Chondrocyte (in vitro differentiated cells): ENCODE measurements around the gene PRCD. TPM values are rescaled to one million over a fixed set of nuclear protein-coding genes. Genes with fewer than 3 reads are reported as not detected.
A peak's percentile ranks its signal among the peaks of the same experiment; 100 is the strongest.
"Not testable (repeated sequence)": the region's sequence is repeated elsewhere in the genome, so short reads cannot be mapped to it uniquely, and the experiment has no call there.

ENCODE experiments used
- DNase-seq: peaks from one replicate; pipeline ENCODE4 v3.0.0; 2021; ENCODE audit warnings: mixed read lengths, low spot score
- H3K27ac Mint-ChIP-seq: one replicate; pipeline ENCODE4 v1.8.0; 2021; ENCODE audit warnings: mild to moderate bottlenecking, moderate library complexity, mixed read lengths; ENCODE audit not compliant: unreplicated experiment
- H3K27me3 Mint-ChIP-seq: 2 replicates; pipeline ENCODE4 v1.8.0; 2021; ENCODE audit warnings: low read depth, mixed read lengths
- H3K36me3 Mint-ChIP-seq: 2 replicates; pipeline ENCODE4 v1.8.0; 2021; ENCODE audit warnings: low read depth, mixed read lengths
- H3K4me1 Mint-ChIP-seq: 2 replicates; pipeline ENCODE4 v1.8.0; 2021; ENCODE audit warnings: low read depth, mild to moderate bottlenecking, mixed read lengths
- H3K4me3 Mint-ChIP-seq: one replicate; pipeline ENCODE4 v1.8.0; 2021; ENCODE audit warnings: mild to moderate bottlenecking, moderate library complexity, mixed read lengths; ENCODE audit not compliant: unreplicated experiment
- H3K9me3 Mint-ChIP-seq: 2 replicates; pipeline ENCODE4 v1.8.0; 2021; ENCODE audit warnings: low read depth, mixed read lengths
- total RNA-seq: library from RNA; stranded (reverse); gene quantifications from 3 replicates; pipeline ENCODE4 v1.2.1, GENCODE V29; 2021
- TF ChIP-seq, protein P1 (sequence below): fragments of 200-600 bp; sonication (generic); IDR thresholded peaks from 2 replicates; pipeline ENCODE4 v1.5.0; 2021; ENCODE audit warnings: antibody characterized with exemption, mild to moderate bottlenecking, moderate library complexity

PRCD gene
- total RNA-seq, 1 donor from 2014 or later: 0.55 TPM

GRCh38 chr17:76513306-76513692 is 26.5 kb upstream of the PRCD start:
- peaks cover 12% of the 10 kb centered on the region for H3K4me1 Mint-ChIP-seq
- DNase-seq: no peak
- no peak overlapping the region for H3K4me3 Mint-ChIP-seq
- peaks cover 9% of the 10 kb centered on the region for H3K27me3 Mint-ChIP-seq
- H3K27ac Mint-ChIP-seq: no peak overlapping the region
- no peaks in the 10 kb centered on the region for H3K36me3 Mint-ChIP-seq
- TF ChIP-seq, protein P1, sequence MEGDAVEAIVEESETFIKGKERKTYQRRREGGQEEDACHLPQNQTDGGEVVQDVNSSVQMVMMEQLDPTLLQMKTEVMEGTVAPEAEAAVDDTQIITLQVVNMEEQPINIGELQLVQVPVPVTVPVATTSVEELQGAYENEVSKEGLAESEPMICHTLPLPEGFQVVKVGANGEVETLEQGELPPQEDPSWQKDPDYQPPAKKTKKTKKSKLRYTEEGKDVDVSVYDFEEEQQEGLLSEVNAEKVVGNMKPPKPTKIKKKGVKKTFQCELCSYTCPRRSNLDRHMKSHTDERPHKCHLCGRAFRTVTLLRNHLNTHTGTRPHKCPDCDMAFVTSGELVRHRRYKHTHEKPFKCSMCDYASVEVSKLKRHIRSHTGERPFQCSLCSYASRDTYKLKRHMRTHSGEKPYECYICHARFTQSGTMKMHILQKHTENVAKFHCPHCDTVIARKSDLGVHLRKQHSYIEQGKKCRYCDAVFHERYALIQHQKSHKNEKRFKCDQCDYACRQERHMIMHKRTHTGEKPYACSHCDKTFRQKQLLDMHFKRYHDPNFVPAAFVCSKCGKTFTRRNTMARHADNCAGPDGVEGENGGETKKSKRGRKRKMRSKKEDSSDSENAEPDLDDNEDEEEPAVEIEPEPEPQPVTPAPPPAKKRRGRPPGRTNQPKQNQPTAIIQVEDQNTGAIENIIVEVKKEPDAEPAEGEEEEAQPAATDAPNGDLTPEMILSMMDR: no peak
- no peaks in the 10 kb centered on the region for H3K9me3 Mint-ChIP-seq

- H3K4me3 Mint-ChIP-seq, DNase-seq, H3K27ac Mint-ChIP-seq, H3K27me3 Mint-ChIP-seq, H3K9me3 Mint-ChIP-seq, H3K36me3 Mint-ChIP-seq: not testable (repeated sequence)
- peaks cover 12% of the 10 kb centered on the region for H3K4me1 Mint-ChIP-seq
Measured at GRCh38 chr17:76514355-76514754, 25.5 kb upstream of the PRCD start.

DNA sequence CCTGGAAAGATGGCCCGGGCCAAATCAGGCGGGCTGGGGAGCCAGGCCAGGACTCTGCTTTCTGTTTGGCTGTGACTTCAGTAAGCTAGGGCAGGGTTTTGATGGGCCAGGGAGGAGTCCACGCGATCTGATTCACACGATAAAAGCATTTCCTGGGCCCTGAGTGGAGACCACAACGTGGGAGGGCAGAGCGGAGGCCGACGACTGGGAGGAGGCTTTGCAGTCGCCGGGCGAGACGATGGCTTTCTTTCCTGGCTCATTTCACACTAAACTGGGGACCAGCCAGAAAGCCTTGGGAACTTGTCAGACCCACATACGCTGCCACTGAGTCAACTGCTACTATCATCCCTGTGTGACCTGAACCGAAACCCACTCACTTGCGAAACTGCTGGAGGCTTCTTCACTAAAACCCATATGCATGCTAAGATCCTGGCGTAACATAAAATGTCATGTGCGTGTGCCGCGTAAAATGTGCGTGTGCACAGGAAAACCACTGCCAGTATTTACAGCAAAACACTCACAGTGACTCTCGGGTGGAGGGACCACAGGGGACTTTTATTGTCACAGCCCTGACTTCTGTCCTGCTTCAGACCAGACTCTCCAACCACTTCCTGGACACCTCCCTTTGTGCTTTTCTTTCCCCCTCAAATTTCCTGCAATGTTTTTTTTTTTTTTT is 24.4 kb upstream of the PRCD start:
- H3K27me3 Mint-ChIP-seq: peaks cover 9% of the 10 kb centered on the region
- peak overlapping the region; percentile 49 for H3K27ac Mint-ChIP-seq
- peaks cover 12% of the 10 kb centered on the region for H3K4me1 Mint-ChIP-seq
- TF ChIP-seq, protein P1: no peak
- no peaks in the 10 kb centered on the region for H3K9me3 Mint-ChIP-seq
- H3K4me3 Mint-ChIP-seq: no peak overlapping the region
- no peaks in the 10 kb centered on the region for H3K36me3 Mint-ChIP-seq
- no peak for DNase-seq

GRCh38 chr17:76517638-76518038 is 22.2 kb upstream of the PRCD start:
- Mint-ChIP-seq H3K36me3 (no peaks in the 10 kb centered on the region), H3K27me3 (peaks cover 11% of the 10 kb centered on the region), H3K27ac (no peak overlapping the region), H3K4me3 (no peak overlapping the region), H3K4me1 (peaks cover 7% of the 10 kb centered on the region), H3K9me3 (no peaks in the 10 kb centered on the region)
- DNase-seq: no peak
- TF ChIP-seq, protein P1: no peak

DNA sequence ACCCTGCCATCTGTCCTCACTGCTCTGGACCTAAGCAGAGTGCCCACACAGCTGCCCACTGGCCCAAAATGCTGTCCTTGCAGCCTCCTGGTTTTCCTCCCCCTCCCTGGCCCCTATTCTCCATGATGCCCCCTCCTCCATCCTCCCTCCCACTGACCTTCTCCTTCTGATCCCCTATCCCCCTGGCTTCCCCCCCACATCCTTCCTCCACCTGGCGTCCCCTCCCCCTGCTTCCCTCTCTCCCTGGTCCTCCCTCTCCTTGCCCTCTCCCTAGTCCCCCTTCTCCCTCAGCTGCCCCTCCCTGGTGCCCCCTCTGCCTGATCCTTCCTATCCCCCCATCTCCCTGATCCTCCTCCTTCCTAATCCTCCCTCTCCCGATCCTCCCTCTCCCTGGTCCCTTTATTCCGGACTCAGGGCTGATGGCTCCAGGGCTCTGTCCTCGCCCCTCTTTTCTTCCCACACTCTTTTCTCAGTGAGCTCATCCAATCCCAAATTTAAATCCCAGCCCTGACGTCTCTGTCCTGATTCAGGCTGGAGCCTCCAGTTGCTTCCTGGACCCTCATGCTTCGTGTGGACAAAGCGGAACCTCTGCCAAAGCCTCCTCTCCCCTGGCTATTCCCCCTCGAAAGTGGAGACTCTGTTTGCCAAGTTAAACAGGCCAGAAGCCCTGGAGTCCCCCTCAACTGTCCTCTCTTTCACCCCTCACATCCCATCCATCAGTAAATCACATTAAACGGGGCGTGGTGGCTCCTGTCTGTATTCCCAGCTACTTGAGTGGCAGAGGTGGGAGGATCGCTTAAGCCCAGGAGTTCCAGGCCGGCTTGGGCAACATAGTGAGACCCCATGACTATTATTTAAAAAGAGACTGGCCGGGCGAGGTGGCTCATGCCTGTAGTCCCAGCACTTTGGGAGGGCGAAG is 20.5 kb upstream of the PRCD start:
- H3K9me3 Mint-ChIP-seq: no peaks in the 10 kb centered on the region
- no peak for DNase-seq
- TF ChIP-seq, protein P1: no peak
- no peaks in the 10 kb centered on the region for H3K36me3 Mint-ChIP-seq
- peaks cover 9% of the 10 kb centered on the region for H3K27me3 Mint-ChIP-seq
- no peak overlapping the region for H3K4me3 Mint-ChIP-seq
- peaks cover 13% of the 10 kb centered on the region for H3K4me1 Mint-ChIP-seq
- H3K27ac Mint-ChIP-seq: no peak overlapping the region
